ENCODE results near the gene RFTN2. TPM values are rescaled to one million over a fixed set of nuclear protein-coding genes. Genes with fewer than 3 reads are reported as not detected.

Gene RFTN2
- total and polyA plus RNA-seq, 8 donors, result 4.5 to 35.2 (median 20.4) TPM

- DNase-seq (no peak), ATAC-seq (no peak)
- Histone ChIP-seq H3K4me3 (no peak overlapping the region), H3K9me3 (peaks cover 0 to 18% of the 10 kb centered on the region in 2 donors), H3K4me1 (no peaks in the 10 kb centered on the region), H3K27ac (no peak overlapping the region), H3K27me3 (no peaks in the 10 kb centered on the region), H3K36me3 (peaks cover 0 to 7% of the 10 kb centered on the region in 2 donors)
- TF ChIP-seq, protein P1, sequence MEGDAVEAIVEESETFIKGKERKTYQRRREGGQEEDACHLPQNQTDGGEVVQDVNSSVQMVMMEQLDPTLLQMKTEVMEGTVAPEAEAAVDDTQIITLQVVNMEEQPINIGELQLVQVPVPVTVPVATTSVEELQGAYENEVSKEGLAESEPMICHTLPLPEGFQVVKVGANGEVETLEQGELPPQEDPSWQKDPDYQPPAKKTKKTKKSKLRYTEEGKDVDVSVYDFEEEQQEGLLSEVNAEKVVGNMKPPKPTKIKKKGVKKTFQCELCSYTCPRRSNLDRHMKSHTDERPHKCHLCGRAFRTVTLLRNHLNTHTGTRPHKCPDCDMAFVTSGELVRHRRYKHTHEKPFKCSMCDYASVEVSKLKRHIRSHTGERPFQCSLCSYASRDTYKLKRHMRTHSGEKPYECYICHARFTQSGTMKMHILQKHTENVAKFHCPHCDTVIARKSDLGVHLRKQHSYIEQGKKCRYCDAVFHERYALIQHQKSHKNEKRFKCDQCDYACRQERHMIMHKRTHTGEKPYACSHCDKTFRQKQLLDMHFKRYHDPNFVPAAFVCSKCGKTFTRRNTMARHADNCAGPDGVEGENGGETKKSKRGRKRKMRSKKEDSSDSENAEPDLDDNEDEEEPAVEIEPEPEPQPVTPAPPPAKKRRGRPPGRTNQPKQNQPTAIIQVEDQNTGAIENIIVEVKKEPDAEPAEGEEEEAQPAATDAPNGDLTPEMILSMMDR (IDR thresholded peaks at IDR 0.05), result no peak
- intact Hi-C loops (cut with DNase I), result no loop called here
These were observed 101.8 kb downstream of the RFTN2 start for GRCh38 chr2:197573608-197574007.

DNA sequence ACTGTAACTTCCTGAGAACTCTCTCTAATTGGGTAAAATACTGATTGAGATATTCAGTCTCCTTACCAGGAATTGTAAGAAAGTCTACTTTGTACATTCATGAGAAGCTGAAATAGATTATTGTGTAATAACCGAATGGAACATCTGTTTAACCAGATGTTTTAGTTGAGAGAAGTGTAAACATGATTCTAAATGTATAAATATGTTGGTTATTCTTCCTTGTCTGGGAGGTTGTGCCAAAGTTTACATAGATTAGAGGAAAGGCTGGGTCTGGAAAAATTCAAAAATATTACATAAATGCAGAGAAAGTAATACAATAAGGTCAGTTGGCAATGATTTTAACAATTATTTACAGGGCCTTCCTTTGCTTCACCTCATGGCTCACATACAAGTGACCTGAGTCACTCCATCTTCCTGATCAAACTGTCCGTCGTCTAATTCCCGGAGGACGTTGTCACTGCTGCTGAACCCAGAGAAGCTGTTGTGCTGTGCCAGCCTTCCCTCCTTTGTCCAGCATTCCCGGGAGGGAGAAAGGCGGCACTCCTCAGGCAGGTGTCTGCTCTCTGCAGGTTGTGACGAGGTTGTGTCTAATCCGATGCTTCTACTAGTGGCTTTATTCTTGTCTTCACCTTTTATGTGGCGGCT lies 103.6 kb downstream of the RFTN2 start:
- DNase-seq, result peak in 2 of 4 donors; percentile 23 to 36
- no peaks in the 10 kb centered on the region for H3K27me3 ChIP-seq
- H3K27ac ChIP-seq, result no peak overlapping the region
- no peak for ATAC-seq
- intact Hi-C loops (cut with DNase I), result no loop called here
- peaks cover 0 to 8% of the 10 kb centered on the region in 2 donors for H3K36me3 ChIP-seq
- peaks cover 0 to 18% of the 10 kb centered on the region in 2 donors for H3K9me3 ChIP-seq
- no peak overlapping the region for H3K4me3 ChIP-seq
- TF ChIP-seq, protein P1 (IDR thresholded peaks at IDR 0.05), result no peak
- no peaks in the 10 kb centered on the region for H3K4me1 ChIP-seq

DNA sequence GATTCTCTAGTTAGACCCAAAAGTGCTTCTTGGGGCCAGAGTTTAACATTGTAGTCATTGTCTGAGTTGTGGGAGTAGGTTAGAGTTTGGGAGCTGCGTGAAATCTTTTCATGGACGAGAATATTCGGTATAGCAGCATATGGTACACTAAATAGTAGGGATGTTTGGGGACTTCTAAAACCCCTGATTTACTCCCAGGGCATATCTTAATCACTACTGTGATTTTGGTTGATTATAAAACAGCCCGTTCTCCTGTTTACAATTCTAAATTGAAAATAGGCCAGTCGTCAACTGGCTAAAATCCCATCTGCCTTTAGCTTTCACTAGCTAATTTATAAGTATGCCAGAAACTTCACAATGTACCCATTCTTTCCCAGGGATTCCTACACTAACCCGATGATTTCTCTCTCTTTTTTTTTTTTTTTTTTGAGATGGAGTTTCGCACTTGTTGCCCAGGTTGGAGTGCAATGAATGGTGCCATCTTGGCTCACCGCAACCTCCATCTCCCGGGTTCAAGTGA lies 115.2 kb downstream of the RFTN2 start:
- ATAC-seq, result no peak
- Histone ChIP-seq H3K36me3 (peaks cover 0 to 18% of the 10 kb centered on the region in 2 donors), H3K27ac (no peak overlapping the region), H3K4me1 (peaks cover 0 to 11% of the 10 kb centered on the region in 2 donors), H3K4me3 (no peak overlapping the region), H3K9me3 (peaks cover 0 to 6% of the 10 kb centered on the region in 2 donors), H3K27me3 (no peaks in the 10 kb centered on the region)
- no peak for DNase-seq
- intact Hi-C loops (cut with DNase I), result no loop called here
- TF ChIP-seq, protein P1 (IDR thresholded peaks at IDR 0.05), result no peak

DNA sequence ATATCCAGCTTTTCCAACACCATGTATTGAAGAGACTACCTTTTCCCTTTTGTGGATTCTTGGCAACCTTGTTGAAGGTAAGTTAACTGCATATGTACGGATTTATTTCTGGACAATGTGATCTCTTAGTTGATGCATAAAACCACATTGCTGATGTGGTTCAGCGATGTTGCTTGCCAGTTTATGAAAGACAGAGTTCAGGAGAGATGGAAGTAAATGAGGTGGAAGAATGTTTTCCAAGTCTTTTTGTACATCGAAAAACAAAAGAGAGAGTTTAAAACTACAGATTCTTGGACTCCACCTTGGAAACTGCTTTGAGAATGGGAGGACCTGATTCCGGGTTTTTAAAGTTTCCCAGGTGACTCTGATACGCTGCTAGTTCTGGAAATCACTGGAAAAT lies 115.7 kb downstream of the RFTN2 start:
- Histone ChIP-seq H3K9me3 (peaks cover 0 to 6% of the 10 kb centered on the region in 2 donors), H3K4me3 (no peak overlapping the region), H3K27me3 (no peaks in the 10 kb centered on the region), H3K27ac (no peak overlapping the region), H3K4me1 (peaks cover 0 to 11% of the 10 kb centered on the region in 2 donors), H3K36me3 (peaks cover 0 to 23% of the 10 kb centered on the region in 2 donors)
- no peak for DNase-seq
- TF ChIP-seq, protein P1 (IDR thresholded peaks at IDR 0.05), result no peak
- intact Hi-C loops (cut with DNase I), result no loop called here
- ATAC-seq, result no peak

GRCh38 chr2:197558393-197558792 lies 117.0 kb downstream of the RFTN2 start:
- TF ChIP-seq, protein P1 (IDR thresholded peaks at IDR 0.05), result no peak
- peaks cover 0 to 11% of the 10 kb centered on the region in 2 donors for H3K4me1 ChIP-seq
- ATAC-seq, result no peak
- intact Hi-C loops (cut with DNase I), result no loop called here
- H3K27ac ChIP-seq, result no peak overlapping the region
- H3K9me3 ChIP-seq, result no peaks in the 10 kb centered on the region
- H3K36me3 ChIP-seq, result peaks cover 0 to 36% of the 10 kb centered on the region in 2 donors
- H3K27me3 ChIP-seq, result no peaks in the 10 kb centered on the region
- no peak overlapping the region for H3K4me3 ChIP-seq
- DNase-seq, result no peak

Data from left lung (tissue), 10 donors.